OCI-LY7 (cell line): Measurements from ENCODE around the gene NGDN. TPM values are rescaled to one million over a fixed set of nuclear protein-coding genes. Genes with fewer than 3 reads are reported as not detected.

ENCODE experiments used
- BruUV-seq: library from RNA; stranded (reverse); fragments of 400-500 nt; replicated peaks from 2 replicates; lab custom pipeline; 2021; lab: Mats Ljungman, UMichigan
- CTCF ChIA-PET: fragments of 300-600 bp; sonication (Branson Sonifier 250); formaldehyde crosslinking; loops from one replicate; lab custom pipeline; 2022; ENCODE audit warnings: antibody characterized with exemption; ENCODE audit not compliant: unreplicated experiment; lab: Charles Lee
- POLR2A ChIA-PET: fragments of 300-600 bp; sonication (Branson Sonifier 250); formaldehyde crosslinking; loops from one replicate; lab custom pipeline; 2022; ENCODE audit warnings: antibody characterized with exemption; lab: Charles Lee
- DNase-seq: peaks from one replicate; pipeline ENCODE4 v3.0.0-alpha.2; 2015; ENCODE audit warnings: low spot score
- H2AFZ ChIP-seq: fragments of 200-600 bp; sonication (generic), shearing (Covaris generic); 2 replicates; pipeline ENCODE4 v1.6.1; 2014; ENCODE audit warnings: mild to moderate bottlenecking, antibody characterized with exemption, low read length, moderate library complexity
- H3K27ac ChIP-seq: fragments of 200-600 bp; sonication (generic); 2 replicates; pipeline ENCODE4 v1.5.1; 2014; ENCODE audit warnings: mixed run types, low read depth, mild to moderate bottlenecking, moderate library complexity, low read length, inconsistent platforms; ENCODE audit not compliant: poor library complexity, severe bottlenecking
- H3K36me3 ChIP-seq: fragments of 200-600 bp; sonication (generic); 2 replicates; pipeline ENCODE4 v1.6.1; 2014; ENCODE audit warnings: mild to moderate bottlenecking, antibody characterized with exemption, low read length, moderate library complexity, mixed read lengths; ENCODE audit not compliant: insufficient read depth
- H3K4me1 ChIP-seq: fragments of 200-600 bp; sonication (generic); 2 replicates; pipeline ENCODE4 v1.5.1; 2014; ENCODE audit warnings: mild to moderate bottlenecking, low read length; ENCODE audit not compliant: insufficient read depth, poor library complexity, severe bottlenecking
- H3K4me2 ChIP-seq: fragments of 200-600 bp; sonication (generic); 2 replicates; pipeline ENCODE4 v1.6.1; 2014; ENCODE audit warnings: mild to moderate bottlenecking, low read length
- H3K4me3 ChIP-seq: fragments of 200-600 bp; sonication (generic); 2 replicates; pipeline ENCODE4 v1.5.1; 2014; ENCODE audit warnings: mild to moderate bottlenecking, low read depth, low read length; ENCODE audit not compliant: poor library complexity, severe bottlenecking
- H3K79me2 ChIP-seq: fragments of 200-600 bp; sonication (generic); 2 replicates; pipeline ENCODE4 v1.6.1; 2016; ENCODE audit warnings: low read depth, mild to moderate bottlenecking, low read length, moderate library complexity, mixed read lengths; ENCODE audit not compliant: insufficient read depth
- H3K9me2 ChIP-seq: fragments of 200-600 bp; sonication (generic); 2 replicates; pipeline ENCODE4 v1.6.1; 2016; ENCODE audit warnings: mild to moderate bottlenecking, low read length, mixed read lengths; ENCODE audit not compliant: insufficient read depth
- H3K9me3 ChIP-seq: fragments of 200-600 bp; sonication (generic); 2 replicates; pipeline ENCODE4 v1.6.1; 2014; ENCODE audit warnings: mild to moderate bottlenecking, mixed run types, low read length, mixed read lengths
- H4K20me1 ChIP-seq: fragments of 200-600 bp; sonication (generic); 2 replicates; pipeline ENCODE4 v1.6.1; 2014; ENCODE audit warnings: mild to moderate bottlenecking, antibody characterized with exemption, low read length, moderate library complexity, mixed read lengths; ENCODE audit not compliant: insufficient read depth
- EZH2phosphoT487 ChIP-seq: fragments of 200-600 bp; sonication (generic); IDR thresholded peaks from 2 replicates; pipeline ENCODE4 v1.6.1; 2018; ENCODE audit warnings: low read depth, borderline replicate concordance, mild to moderate bottlenecking, mixed run types, antibody characterized with exemption, low read length, moderate library complexity, mixed read lengths
- intact Hi-C: fragments of 100-400 bp; cut with micrococcal nuclease; formaldehyde crosslinking; loops from one replicate; pipeline ENCODE4 v1.10.0; 2022; ENCODE audit not compliant: unreplicated experiment
- total RNA-seq, 2 experiments: library from RNA; depleted of rRNA in 1 of 2; stranded (reverse); fragments of >200 nt in 1 of 2; shearing (Covaris generic) in 1 of 2; gene quantifications; 2 replicates each; pipeline ENCODE4 v1.2.3, GENCODE V29; 2014 to 2022
- TF ChIP-seq, protein P1 (sequence below): fragments of 200-600 bp; sonication (generic); conservative IDR thresholded peaks from 2 replicates; pipeline ENCODE4 v1.5.1; 2014; ENCODE audit warnings: mild to moderate bottlenecking, antibody characterized with exemption, low read length, moderate library complexity, mixed read lengths

NGDN gene
- total RNA-seq, 2 experiments from 2014 or later: 53.6 to 57.5 TPM

DNA sequence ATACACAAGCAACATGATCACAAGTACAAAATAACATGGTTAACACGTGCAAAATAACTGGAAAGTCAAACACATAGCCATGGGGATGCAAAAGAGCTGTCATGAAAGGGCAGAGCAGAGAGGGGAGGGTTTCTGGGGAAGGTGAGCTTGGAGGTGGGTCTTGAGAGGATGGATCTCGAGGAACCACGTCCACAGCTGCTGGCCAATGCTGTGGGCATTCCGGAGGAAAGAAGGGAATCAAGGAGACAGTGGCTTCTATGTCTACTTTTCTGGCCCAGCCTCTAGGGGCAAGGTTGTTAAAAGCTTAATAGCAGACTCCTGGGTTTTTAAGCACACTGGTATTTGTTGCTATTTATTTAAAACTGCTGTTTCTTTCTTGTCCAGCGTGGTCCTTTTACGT, 25.6 kb upstream of the NGDN start:
- no peaks in the 10 kb centered on the region for H3K79me2 ChIP-seq
- POLR2A ChIA-PET: interaction anchor here (0.6 to 0.8 kb wide), 2 partner anchors 8 to 81 kb away, joined by 3 read pairs; partner anchors contain the start of gene MYH7
- H4K20me1 ChIP-seq: no peaks in the 10 kb centered on the region
- no peaks in the 10 kb centered on the region for H3K9me3 ChIP-seq
- CTCF ChIA-PET: no interaction called here
- BruUV-seq: no TSS peak
- no peaks in the 10 kb centered on the region for H3K36me3 ChIP-seq
- no peak overlapping the region for H3K4me3 ChIP-seq
- DNase-seq: no peak
- no peaks in the 10 kb centered on the region for H3K9me2 ChIP-seq
- intact Hi-C loops: no loop called here
- no peaks in the 10 kb centered on the region for H3K4me1 ChIP-seq
- no peak overlapping the region for H3K4me2 ChIP-seq
- H2AFZ ChIP-seq: no peak overlapping the region
- TF ChIP-seq, protein P1, sequence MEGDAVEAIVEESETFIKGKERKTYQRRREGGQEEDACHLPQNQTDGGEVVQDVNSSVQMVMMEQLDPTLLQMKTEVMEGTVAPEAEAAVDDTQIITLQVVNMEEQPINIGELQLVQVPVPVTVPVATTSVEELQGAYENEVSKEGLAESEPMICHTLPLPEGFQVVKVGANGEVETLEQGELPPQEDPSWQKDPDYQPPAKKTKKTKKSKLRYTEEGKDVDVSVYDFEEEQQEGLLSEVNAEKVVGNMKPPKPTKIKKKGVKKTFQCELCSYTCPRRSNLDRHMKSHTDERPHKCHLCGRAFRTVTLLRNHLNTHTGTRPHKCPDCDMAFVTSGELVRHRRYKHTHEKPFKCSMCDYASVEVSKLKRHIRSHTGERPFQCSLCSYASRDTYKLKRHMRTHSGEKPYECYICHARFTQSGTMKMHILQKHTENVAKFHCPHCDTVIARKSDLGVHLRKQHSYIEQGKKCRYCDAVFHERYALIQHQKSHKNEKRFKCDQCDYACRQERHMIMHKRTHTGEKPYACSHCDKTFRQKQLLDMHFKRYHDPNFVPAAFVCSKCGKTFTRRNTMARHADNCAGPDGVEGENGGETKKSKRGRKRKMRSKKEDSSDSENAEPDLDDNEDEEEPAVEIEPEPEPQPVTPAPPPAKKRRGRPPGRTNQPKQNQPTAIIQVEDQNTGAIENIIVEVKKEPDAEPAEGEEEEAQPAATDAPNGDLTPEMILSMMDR: no peak
- no peak for TF ChIP-seq EZH2phosphoT487
- no peak overlapping the region for H3K27ac ChIP-seq

DNA sequence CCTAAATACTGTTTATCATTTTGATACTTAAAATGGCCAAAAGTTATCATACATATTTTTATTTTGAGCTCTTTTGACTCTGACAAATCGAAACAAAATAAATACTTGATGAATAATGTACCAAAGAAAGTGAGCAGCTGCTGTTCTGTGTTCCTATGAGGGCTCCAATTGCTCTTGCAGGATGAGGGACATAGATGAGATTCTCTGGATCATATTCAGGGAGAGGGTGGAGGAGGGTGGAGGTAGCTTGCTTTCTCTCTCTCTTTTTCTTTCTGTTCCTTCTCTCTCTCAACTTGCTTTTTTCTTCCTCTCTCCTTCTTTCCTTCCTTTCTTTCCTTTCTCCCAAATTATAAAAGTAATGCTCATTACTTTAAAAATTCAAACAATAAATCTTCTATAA, 25.2 kb upstream of the NGDN start:
- no TSS peak for BruUV-seq
- Histone ChIP-seq H3K9me2 (no peaks in the 10 kb centered on the region), H3K4me1 (no peaks in the 10 kb centered on the region), H3K36me3 (no peaks in the 10 kb centered on the region), H3K4me3 (no peak overlapping the region), H4K20me1 (no peaks in the 10 kb centered on the region), H3K4me2 (no peak overlapping the region), H3K27ac (no peak overlapping the region), H3K79me2 (no peaks in the 10 kb centered on the region), H3K9me3 (no peaks in the 10 kb centered on the region), H2AFZ (no peak overlapping the region)
- DNase-seq: no peak
- ChIA-PET POLR2A (interaction anchor here (0.8 kb wide), 1 partner anchor 9 kb away, joined by 3 read pairs; the partner anchor contains the start of gene MYH7), CTCF (no interaction called here)
- TF ChIP-seq EZH2phosphoT487: no peak
- TF ChIP-seq, protein P1: no peak
- intact Hi-C loops: no loop called here

DNA sequence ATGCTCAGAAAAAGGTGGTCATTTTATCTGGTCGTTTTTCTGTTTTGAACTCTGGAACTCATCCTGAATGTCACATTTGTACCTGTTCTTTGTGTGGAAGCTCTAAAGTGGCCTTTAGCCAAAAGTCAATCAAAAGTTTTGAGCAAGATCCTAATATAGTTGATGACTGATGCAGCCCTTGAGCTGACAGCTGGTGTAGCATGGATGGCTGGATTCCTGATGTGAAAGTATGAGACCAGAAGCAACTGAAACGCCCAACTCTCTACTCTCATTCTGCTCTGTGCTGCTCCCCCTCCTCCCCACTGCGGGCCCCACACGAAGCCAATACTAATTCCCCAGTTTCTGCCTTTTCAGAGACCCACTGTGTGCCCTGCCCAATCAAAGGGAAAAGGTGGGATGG, 23.7 kb upstream of the NGDN start:
- ChIA-PET POLR2A (no interaction called here), CTCF (interaction anchor here (0.6 kb wide), 1 partner anchor 1892 kb away, joined by 3 read pairs; no protein-coding TSS in a partner anchor)
- H3K4me1 ChIP-seq: no peaks in the 10 kb centered on the region
- intact Hi-C loops: no loop called here
- no peaks in the 10 kb centered on the region for H3K9me2 ChIP-seq
- no peak overlapping the region for H3K27ac ChIP-seq
- H3K79me2 ChIP-seq: no peaks in the 10 kb centered on the region
- no peak for DNase-seq
- no peak overlapping the region for H3K4me2 ChIP-seq
- no peaks in the 10 kb centered on the region for H3K9me3 ChIP-seq
- TF ChIP-seq, protein P1: no peak
- no peak for TF ChIP-seq EZH2phosphoT487
- no peaks in the 10 kb centered on the region for H4K20me1 ChIP-seq
- H2AFZ ChIP-seq: no peak overlapping the region
- no peak overlapping the region for H3K4me3 ChIP-seq
- BruUV-seq: no TSS peak
- no peaks in the 10 kb centered on the region for H3K36me3 ChIP-seq
